Heart left ventricle (tissue), 13 donors: ENCODE data around the gene WDR77.

ENCODE experiments used
- CTCF ChIP-seq, 12 donors: fragments of 200-600 bp; sonication (generic) in 4 of 12; IDR thresholded peaks; one replicate each; pipeline versions ENCODE4 v1.5.0 to v1.8.0; 2018 to 2022; ENCODE audit warnings: antibody characterized with exemption in 12 of 12, mild to moderate bottlenecking in 5 of 12
- POLR2A ChIP-seq, 2 donors: fragments of 450-650 bp; IDR thresholded peaks; one replicate each; pipeline ENCODE4 v1.6.1; 2017; ENCODE audit warnings: antibody characterized with exemption in 2 of 2, mild to moderate bottlenecking in 2 of 2, moderate library complexity in 2 of 2
- donor health status: ischemic (EF 13 %, LVEDD 7.1; RV severe dilation, severe dysfunction).
- donor health status: DM: no; HTN: yes; CAD: no.
- donor health status: DM: no; HTN: no; CAD: no.
- donor health status: ischemic (EF 25% LVEDD 6.9; RV normal size, moderate dysfunction).
- donor health status: ischemic (EF 25% LVEDD 5.7; RV mildly dilated, moderate dysfunction).
- donor health status: ischemic (EF 35%, LVEDD 5.7; RV mildly dilated, moderate dysfunction).
- donor health status: nonischemic (EF 11% LVEDD 7.7; RV severe dilation, severe dysfunction).
- donor health status: DM: yes; HTN: yes; CAD: no.
- donor health status: PGD.
- donor health status: ischemic (EF 29% LVEDD 5.4; RV normal size, mild dysfunction).
- donor health status: nonischemic (EF 23%, LVEDD 6.1; RV moderate dilation, normal function).

DNA sequence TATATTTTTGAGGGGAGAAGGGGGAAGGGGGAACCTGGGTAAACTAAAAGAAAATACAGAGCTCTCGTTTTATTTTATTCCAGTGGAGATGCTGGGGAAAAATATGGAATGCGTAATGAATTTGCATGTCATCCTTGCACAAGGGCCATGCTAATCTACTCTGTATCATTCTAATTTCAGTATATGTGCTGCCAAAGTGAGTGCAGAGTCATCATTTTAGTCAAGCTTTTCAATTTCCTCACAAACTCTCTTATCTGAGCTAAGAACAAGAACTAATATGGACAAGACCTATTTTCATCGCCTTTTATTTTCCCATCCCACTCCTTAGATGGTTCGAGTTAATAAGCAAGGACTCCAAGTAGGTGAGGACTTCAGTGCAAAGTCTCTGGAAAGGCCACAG lies 41.2 kb upstream of the WDR77 start:
- TF ChIP-seq CTCF (IDR thresholded peaks at IDR 0.05), result no peak
- TF ChIP-seq POLR2A (IDR thresholded peaks at IDR 0.05), result no peak
